GM23338 (cell line): Measurements from ENCODE around the gene PHTF1. TPM values are rescaled to one million over a fixed set of nuclear protein-coding genes. Genes with fewer than 3 reads are reported as not detected.

Experiments
- ATAC-seq: fragments of 200-7000 bp; cut with Tn5 transposase; 3 replicates; pipeline ENCODE4 v1.9.1; 2020
- DNase-seq: peaks from one replicate; pipeline ENCODE4 v3.0.0-alpha.2; 2015; ENCODE audit warnings: low spot score
- H2AFZ ChIP-seq: fragments of 200-600 bp; sonication (generic); 2 replicates; pipeline ENCODE4 v1.8.0; 2016; ENCODE audit warnings: antibody characterized with exemption, mild to moderate bottlenecking, moderate library complexity
- H3F3A ChIP-seq: fragments of 200-600 bp; sonication (generic); replicated peaks from 2 replicates; pipeline ENCODE4 v1.8.0; 2017; ENCODE audit warnings: antibody characterized with exemption, mixed run types, low read depth
- H3K27ac ChIP-seq: fragments of 200-600 bp; sonication (generic); 2 replicates; pipeline ENCODE4 v1.6.1; 2016; ENCODE audit warnings: low read depth
- H3K27me3 ChIP-seq: fragments of 200-600 bp; sonication (generic); 2 replicates; pipeline ENCODE4 v1.8.0; 2016; ENCODE audit warnings: mild to moderate bottlenecking, mixed run types, moderate library complexity; ENCODE audit not compliant: insufficient read depth
- H3K36me3 ChIP-seq: fragments of 200-600 bp; sonication (generic); 2 replicates; pipeline ENCODE4 v1.8.0; 2016; ENCODE audit warnings: mild to moderate bottlenecking; ENCODE audit not compliant: insufficient read depth
- H3K4me1 ChIP-seq: fragments of 200-600 bp; sonication (generic); 2 replicates; pipeline ENCODE4 v1.8.0; 2016; ENCODE audit warnings: mild to moderate bottlenecking, moderate library complexity; ENCODE audit not compliant: insufficient read depth
- H3K4me2 ChIP-seq: fragments of 200-600 bp; sonication (generic); 2 replicates; pipeline ENCODE4 v1.7.1; 2017; ENCODE audit warnings: mixed run types
- H3K4me3 ChIP-seq: fragments of 200-600 bp; sonication (generic); 2 replicates; pipeline ENCODE4 v1.6.1; 2016; ENCODE audit warnings: mixed run types
- H3K79me2 ChIP-seq: fragments of 200-600 bp; sonication (generic); replicated peaks from 2 replicates; pipeline ENCODE4 v1.8.0; 2017; ENCODE audit warnings: mild to moderate bottlenecking; ENCODE audit not compliant: insufficient read depth
- H3K9me2 ChIP-seq: fragments of 200-600 bp; sonication (generic); 2 replicates; pipeline ENCODE4 v1.8.0; 2017; ENCODE audit not compliant: insufficient read depth
- H4K20me1 ChIP-seq: fragments of 200-600 bp; sonication (generic); replicated peaks from 2 replicates; pipeline ENCODE4 v1.8.0; 2017; ENCODE audit warnings: mild to moderate bottlenecking; ENCODE audit not compliant: insufficient read depth
- H3K27ac Mint-ChIP-seq: 2 replicates; pipeline ENCODE4 v1.8.0; 2020; ENCODE audit warnings: inconsistent platforms, mild to moderate bottlenecking, moderate library complexity, mixed read lengths
- H3K27me3 Mint-ChIP-seq: 3 replicates; pipeline ENCODE4 v1.8.0; 2022; ENCODE audit warnings: low read depth, mild to moderate bottlenecking, moderate library complexity, mixed read lengths, inconsistent platforms; ENCODE audit not compliant: insufficient read depth, poor library complexity
- H3K36me3 Mint-ChIP-seq: 3 replicates; pipeline ENCODE4 v1.8.0; 2021; ENCODE audit warnings: low read depth, mild to moderate bottlenecking, inconsistent platforms, moderate library complexity, mixed read lengths
- H3K4me1 Mint-ChIP-seq: 3 replicates; pipeline ENCODE4 v1.8.0; 2020; ENCODE audit warnings: mild to moderate bottlenecking, inconsistent platforms, mixed read lengths
- H3K4me3 Mint-ChIP-seq: 3 replicates; pipeline ENCODE4 v1.8.0; 2021; ENCODE audit warnings: moderate library complexity, mild to moderate bottlenecking, inconsistent platforms, mixed read lengths
- H3K9me3 Mint-ChIP-seq: 3 replicates; pipeline ENCODE4 v1.8.0; 2020; ENCODE audit warnings: moderate library complexity, mild to moderate bottlenecking, inconsistent platforms, mixed read lengths
- CREB1 ChIP-seq: fragments of 250-450 bp; sonication (Bioruptor Pico); IDR thresholded peaks from 2 replicates; pipeline ENCODE4 v1.5.0; 2020; ENCODE audit warnings: low read depth, mild to moderate bottlenecking, moderate library complexity
- EZH2 ChIP-seq: fragments of 200-600 bp; sonication (generic); IDR thresholded peaks from one replicate; pipeline ENCODE4 v1.8.0; 2017; ENCODE audit warnings: antibody characterized with exemption, mild to moderate bottlenecking, low read depth; ENCODE audit not compliant: unreplicated experiment
- EZH2phosphoT487 ChIP-seq: fragments of 200-600 bp; sonication (generic); IDR thresholded peaks from one replicate; pipeline ENCODE4 v1.8.1; 2018; ENCODE audit warnings: antibody characterized with exemption; ENCODE audit not compliant: unreplicated experiment
- JUNB ChIP-seq: IDR thresholded peaks from one replicate; pipeline ENCODE4 v1.6.1; 2016; ENCODE audit warnings: antibody characterized with exemption; ENCODE audit not compliant: unreplicated experiment
- NANOG ChIP-seq: IDR thresholded peaks from 2 replicates; pipeline ENCODE4 v1.6.1; 2016; ENCODE audit warnings: antibody characterized with exemption, borderline replicate concordance
- POLR2AphosphoS5 ChIP-seq: IDR thresholded peaks from 2 replicates; pipeline ENCODE4 v1.6.1; 2016; ENCODE audit warnings: antibody characterized with exemption, low read depth
- STAT1 ChIP-seq: IDR thresholded peaks from one replicate; pipeline ENCODE4 v1.6.1; 2016; ENCODE audit warnings: antibody characterized with exemption; ENCODE audit not compliant: unreplicated experiment
- ZNF114 ChIP-seq: fragments of 250-450 bp; sonication (Bioruptor Pico); IDR thresholded peaks from 2 replicates; pipeline ENCODE4 v1.5.0; 2020; ENCODE audit warnings: mild to moderate bottlenecking, moderate library complexity
- ZNF331 ChIP-seq: fragments of 250-450 bp; sonication (Bioruptor Pico); IDR thresholded peaks from 2 replicates; pipeline ENCODE4 v1.5.0; 2020; ENCODE audit warnings: low read depth, mild to moderate bottlenecking, moderate library complexity
- polyA plus RNA-seq: library from polyadenylated mRNA; unstranded; fragments of >200 nt; fragmentation: Nextera tagmentation; extraction: Ambion mirVana; gene quantifications from 2 replicates; pipeline ENCODE4 v1.2.1, GENCODE V29; 2016
- total RNA-seq: library from RNA; depleted of rRNA; stranded (reverse); fragments of >200 nt; shearing (Covaris generic); gene quantifications from 2 replicates; pipeline ENCODE4 v1.2.3, GENCODE V29; 2014
- TF ChIP-seq, protein P1 (sequence below): IDR thresholded peaks from 2 replicates; pipeline ENCODE4 v1.6.1; 2016; ENCODE audit warnings: antibody characterized with exemption
- TF ChIP-seq, protein P2 (sequence below), 2 experiments: fragments of 200-600 bp in 1 of 2; sonication (generic) in 1 of 2; conservative IDR thresholded peaks; 2 replicates each; pipeline versions ENCODE4 v1.5.1 to v1.6.1; 2016 to 2017; ENCODE audit warnings: antibody characterized with exemption in 2 of 2, low read depth in 2 of 2, mild to moderate bottlenecking in 2 of 2, moderate library complexity in 1 of 2
- TF ChIP-seq, protein P3 (sequence below): fragments of 250-450 bp; sonication (Bioruptor Pico); IDR thresholded peaks from 2 replicates; pipeline ENCODE4 v1.5.0; 2020; ENCODE audit warnings: mild to moderate bottlenecking, moderate library complexity
- TF ChIP-seq, protein P4 (sequence below): IDR thresholded peaks from one replicate; pipeline ENCODE4 v1.6.1; 2018; ENCODE audit warnings: antibody characterized with exemption; ENCODE audit not compliant: unreplicated experiment

The PHTF1 gene
- total and polyA plus RNA-seq, 2 experiments from 2014 or later = 19.1 to 21.6 TPM

DNA sequence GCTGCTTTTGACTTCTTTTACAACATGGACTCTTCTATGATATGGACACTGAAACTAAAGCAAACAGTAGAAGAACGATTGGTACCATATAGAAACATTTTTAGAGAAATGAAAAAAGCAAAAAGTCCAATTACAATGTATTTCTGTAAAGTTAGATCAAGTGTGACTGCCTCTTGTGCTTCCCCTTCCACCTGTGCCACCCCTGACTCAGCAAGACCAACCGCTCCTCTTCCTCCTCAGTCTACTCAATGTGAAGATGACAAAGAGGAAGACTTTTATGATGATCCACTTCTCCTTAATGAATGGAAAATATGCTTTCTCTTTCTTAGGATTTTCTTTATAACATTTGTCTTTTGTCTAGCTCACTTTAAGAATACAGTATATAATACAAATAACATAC, 66.9 kb downstream of the PHTF1 start:
- H3F3A ChIP-seq = no peaks in the 10 kb centered on the region
- no peaks in the 10 kb centered on the region for H3K27me3 ChIP-seq
- Mint-ChIP-seq H3K36me3 (peaks cover 70% of the 10 kb centered on the region), H3K27ac (no peak overlapping the region), H3K27me3 (no peaks in the 10 kb centered on the region), H3K4me1 (no peaks in the 10 kb centered on the region), H3K9me3 (peaks cover 25% of the 10 kb centered on the region), H3K4me3 (no peak overlapping the region)
- H3K4me3 ChIP-seq = no peak overlapping the region
- peaks cover 9% of the 10 kb centered on the region; the same call in 1 of the 2 replicates for H3K36me3 ChIP-seq
- no peak overlapping the region for H2AFZ ChIP-seq
- no peak overlapping the region for H3K27ac ChIP-seq
- H4K20me1 ChIP-seq = no peaks in the 10 kb centered on the region
- no peaks in the 10 kb centered on the region for H3K9me2 ChIP-seq
- DNase-seq (no peak), ATAC-seq (no peak)
- H3K4me1 ChIP-seq = no peaks in the 10 kb centered on the region
- no peak overlapping the region for H3K4me2 ChIP-seq
- TF ChIP-seq NANOG (no peak), ZNF331 (CRISPR knock-in tag) (no peak), POLR2AphosphoS5 (no peak), EZH2 (no peak), EZH2phosphoT487 (no peak), ZNF114 (CRISPR knock-in tag) (no peak), CREB1 (CRISPR knock-in tag) (no peak), STAT1 (no peak), JUNB (no peak)
- TF ChIP-seq, protein P1, sequence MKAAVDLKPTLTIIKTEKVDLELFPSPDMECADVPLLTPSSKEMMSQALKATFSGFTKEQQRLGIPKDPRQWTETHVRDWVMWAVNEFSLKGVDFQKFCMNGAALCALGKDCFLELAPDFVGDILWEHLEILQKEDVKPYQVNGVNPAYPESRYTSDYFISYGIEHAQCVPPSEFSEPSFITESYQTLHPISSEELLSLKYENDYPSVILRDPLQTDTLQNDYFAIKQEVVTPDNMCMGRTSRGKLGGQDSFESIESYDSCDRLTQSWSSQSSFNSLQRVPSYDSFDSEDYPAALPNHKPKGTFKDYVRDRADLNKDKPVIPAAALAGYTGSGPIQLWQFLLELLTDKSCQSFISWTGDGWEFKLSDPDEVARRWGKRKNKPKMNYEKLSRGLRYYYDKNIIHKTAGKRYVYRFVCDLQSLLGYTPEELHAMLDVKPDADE = no peak
- TF ChIP-seq, protein P2, sequence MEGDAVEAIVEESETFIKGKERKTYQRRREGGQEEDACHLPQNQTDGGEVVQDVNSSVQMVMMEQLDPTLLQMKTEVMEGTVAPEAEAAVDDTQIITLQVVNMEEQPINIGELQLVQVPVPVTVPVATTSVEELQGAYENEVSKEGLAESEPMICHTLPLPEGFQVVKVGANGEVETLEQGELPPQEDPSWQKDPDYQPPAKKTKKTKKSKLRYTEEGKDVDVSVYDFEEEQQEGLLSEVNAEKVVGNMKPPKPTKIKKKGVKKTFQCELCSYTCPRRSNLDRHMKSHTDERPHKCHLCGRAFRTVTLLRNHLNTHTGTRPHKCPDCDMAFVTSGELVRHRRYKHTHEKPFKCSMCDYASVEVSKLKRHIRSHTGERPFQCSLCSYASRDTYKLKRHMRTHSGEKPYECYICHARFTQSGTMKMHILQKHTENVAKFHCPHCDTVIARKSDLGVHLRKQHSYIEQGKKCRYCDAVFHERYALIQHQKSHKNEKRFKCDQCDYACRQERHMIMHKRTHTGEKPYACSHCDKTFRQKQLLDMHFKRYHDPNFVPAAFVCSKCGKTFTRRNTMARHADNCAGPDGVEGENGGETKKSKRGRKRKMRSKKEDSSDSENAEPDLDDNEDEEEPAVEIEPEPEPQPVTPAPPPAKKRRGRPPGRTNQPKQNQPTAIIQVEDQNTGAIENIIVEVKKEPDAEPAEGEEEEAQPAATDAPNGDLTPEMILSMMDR (conservative IDR thresholded peaks at IDR 0.05; ENCODE audit: low read depth in 2 of 2) = no peak
- TF ChIP-seq, protein P3, sequence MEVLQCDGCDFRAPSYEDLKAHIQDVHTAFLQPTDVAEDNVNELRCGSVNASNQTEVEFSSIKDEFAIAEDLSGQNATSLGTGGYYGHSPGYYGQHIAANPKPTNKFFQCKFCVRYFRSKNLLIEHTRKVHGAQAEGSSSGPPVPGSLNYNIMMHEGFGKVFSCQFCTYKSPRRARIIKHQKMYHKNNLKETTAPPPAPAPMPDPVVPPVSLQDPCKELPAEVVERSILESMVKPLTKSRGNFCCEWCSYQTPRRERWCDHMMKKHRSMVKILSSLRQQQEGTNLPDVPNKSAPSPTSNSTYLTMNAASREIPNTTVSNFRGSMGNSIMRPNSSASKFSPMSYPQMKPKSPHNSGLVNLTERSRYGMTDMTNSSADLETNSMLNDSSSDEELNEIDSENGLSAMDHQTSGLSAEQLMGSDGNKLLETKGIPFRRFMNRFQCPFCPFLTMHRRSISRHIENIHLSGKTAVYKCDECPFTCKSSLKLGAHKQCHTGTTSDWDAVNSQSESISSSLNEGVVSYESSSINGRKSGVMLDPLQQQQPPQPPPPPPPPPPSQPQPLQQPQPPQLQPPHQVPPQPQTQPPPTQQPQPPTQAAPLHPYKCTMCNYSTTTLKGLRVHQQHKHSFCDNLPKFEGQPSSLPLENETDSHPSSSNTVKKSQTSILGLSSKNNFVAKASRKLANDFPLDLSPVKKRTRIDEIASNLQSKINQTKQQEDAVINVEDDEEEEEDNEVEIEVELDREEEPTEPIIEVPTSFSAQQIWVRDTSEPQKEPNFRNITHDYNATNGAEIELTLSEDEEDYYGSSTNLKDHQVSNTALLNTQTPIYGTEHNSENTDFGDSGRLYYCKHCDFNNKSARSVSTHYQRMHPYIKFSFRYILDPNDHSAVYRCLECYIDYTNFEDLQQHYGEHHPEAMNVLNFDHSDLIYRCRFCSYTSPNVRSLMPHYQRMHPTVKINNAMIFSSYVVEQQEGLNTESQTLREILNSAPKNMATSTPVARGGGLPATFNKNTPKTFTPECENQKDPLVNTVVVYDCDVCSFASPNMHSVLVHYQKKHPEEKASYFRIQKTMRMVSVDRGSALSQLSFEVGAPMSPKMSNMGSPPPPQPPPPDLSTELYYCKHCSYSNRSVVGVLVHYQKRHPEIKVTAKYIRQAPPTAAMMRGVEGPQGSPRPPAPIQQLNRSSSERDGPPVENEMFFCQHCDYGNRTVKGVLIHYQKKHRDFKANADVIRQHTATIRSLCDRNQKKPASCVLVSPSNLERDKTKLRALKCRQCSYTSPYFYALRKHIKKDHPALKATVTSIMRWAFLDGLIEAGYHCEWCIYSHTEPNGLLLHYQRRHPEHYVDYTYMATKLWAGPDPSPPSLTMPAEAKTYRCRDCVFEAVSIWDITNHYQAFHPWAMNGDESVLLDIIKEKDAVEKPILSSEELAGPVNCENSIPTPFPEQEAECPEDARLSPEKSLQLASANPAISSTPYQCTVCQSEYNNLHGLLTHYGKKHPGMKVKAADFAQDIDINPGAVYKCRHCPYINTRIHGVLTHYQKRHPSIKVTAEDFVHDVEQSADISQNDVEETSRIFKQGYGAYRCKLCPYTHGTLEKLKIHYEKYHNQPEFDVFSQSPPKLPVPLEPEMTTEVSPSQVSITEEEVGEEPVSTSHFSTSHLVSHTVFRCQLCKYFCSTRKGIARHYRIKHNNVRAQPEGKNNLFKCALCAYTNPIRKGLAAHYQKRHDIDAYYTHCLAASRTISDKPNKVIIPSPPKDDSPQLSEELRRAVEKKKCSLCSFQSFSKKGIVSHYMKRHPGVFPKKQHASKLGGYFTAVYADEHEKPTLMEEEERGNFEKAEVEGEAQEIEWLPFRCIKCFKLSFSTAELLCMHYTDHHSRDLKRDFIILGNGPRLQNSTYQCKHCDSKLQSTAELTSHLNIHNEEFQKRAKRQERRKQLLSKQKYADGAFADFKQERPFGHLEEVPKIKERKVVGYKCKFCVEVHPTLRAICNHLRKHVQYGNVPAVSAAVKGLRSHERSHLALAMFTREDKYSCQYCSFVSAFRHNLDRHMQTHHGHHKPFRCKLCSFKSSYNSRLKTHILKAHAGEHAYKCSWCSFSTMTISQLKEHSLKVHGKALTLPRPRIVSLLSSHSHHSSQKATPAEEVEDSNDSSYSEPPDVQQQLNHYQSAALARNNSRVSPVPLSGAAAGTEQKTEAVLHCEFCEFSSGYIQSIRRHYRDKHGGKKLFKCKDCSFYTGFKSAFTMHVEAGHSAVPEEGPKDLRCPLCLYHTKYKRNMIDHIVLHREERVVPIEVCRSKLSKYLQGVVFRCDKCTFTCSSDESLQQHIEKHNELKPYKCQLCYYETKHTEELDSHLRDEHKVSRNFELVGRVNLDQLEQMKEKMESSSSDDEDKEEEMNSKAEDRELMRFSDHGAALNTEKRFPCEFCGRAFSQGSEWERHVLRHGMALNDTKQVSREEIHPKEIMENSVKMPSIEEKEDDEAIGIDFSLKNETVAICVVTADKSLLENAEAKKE = no peak
- TF ChIP-seq, protein P4, sequence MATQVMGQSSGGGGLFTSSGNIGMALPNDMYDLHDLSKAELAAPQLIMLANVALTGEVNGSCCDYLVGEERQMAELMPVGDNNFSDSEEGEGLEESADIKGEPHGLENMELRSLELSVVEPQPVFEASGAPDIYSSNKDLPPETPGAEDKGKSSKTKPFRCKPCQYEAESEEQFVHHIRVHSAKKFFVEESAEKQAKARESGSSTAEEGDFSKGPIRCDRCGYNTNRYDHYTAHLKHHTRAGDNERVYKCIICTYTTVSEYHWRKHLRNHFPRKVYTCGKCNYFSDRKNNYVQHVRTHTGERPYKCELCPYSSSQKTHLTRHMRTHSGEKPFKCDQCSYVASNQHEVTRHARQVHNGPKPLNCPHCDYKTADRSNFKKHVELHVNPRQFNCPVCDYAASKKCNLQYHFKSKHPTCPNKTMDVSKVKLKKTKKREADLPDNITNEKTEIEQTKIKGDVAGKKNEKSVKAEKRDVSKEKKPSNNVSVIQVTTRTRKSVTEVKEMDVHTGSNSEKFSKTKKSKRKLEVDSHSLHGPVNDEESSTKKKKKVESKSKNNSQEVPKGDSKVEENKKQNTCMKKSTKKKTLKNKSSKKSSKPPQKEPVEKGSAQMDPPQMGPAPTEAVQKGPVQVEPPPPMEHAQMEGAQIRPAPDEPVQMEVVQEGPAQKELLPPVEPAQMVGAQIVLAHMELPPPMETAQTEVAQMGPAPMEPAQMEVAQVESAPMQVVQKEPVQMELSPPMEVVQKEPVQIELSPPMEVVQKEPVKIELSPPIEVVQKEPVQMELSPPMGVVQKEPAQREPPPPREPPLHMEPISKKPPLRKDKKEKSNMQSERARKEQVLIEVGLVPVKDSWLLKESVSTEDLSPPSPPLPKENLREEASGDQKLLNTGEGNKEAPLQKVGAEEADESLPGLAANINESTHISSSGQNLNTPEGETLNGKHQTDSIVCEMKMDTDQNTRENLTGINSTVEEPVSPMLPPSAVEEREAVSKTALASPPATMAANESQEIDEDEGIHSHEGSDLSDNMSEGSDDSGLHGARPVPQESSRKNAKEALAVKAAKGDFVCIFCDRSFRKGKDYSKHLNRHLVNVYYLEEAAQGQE = no peak
- no peaks in the 10 kb centered on the region for H3K79me2 ChIP-seq
